Cardiac septum (tissue), 1 donor: ENCODE results near the gene C10orf71. TPM values are rescaled to one million over a fixed set of nuclear protein-coding genes. Genes with fewer than 3 reads are reported as not detected.

ENCODE experiments used
- DNase-seq: peaks from one replicate; pipeline ENCODE4 v3.0.0-alpha.2; 2020; ENCODE audit warnings: low spot score
- intact Hi-C: fragments of 100-400 bp; cut with DNase I; formaldehyde crosslinking; loops from one replicate; pipeline ENCODE4 v1.14.0; 2022
- total RNA-seq: library from RNA; stranded (reverse); fragmentation: NEBNext Ultra II Directional; extraction: Animal tissue kit (Norgen Biotek cat#: 25700); gene quantifications from one replicate; pipeline ENCODE4 v1.2.1, GENCODE V29; 2021
- donor health status: DM: no; HTN: no; CAD: no.

C10orf71 gene
- total RNA-seq, 1 donor from 2014 or later, result 163 TPM

DNA sequence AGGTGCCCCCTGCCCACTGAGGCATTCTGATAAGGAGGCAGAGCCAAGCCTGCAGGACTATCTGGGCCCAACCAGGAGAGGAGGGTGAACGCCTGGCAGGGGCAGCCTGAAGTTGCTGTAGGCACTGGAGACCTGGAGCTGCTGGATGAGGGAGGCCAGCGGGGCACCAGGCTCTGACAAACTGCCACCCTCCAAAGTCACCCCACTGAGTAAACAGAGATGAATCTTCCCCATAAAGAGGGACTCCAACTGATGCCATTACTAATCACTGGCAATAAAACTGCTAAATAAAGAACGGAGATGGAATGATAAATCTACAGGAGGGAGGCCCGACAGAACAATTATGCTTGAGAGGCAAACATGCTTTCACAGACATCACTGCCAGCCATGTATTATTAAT is 52.7 kb downstream of the C10orf71 start:
- DNase-seq, result no peak
- intact Hi-C loops, result no loop called here

DNA sequence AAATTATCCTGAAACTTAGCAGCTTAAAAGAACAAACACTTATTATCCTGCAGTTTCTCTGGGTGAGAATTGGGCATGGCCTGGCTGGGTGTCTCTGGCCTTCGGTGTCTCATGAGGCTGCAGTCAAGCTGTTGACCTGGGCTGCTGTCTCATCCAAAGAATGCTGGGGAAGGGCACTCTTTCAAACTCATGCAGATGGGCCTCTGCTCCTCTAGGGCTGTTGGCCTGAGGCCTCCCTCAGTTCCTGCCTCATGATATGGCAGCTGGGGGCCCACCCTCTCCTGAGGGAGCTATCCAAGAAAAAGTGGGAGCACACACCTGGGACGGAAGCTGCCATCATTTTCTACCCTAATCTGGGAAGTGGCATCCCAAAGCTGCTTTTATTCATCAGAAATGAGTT is 53.4 kb downstream of the C10orf71 start:
- no peak for DNase-seq

DNA sequence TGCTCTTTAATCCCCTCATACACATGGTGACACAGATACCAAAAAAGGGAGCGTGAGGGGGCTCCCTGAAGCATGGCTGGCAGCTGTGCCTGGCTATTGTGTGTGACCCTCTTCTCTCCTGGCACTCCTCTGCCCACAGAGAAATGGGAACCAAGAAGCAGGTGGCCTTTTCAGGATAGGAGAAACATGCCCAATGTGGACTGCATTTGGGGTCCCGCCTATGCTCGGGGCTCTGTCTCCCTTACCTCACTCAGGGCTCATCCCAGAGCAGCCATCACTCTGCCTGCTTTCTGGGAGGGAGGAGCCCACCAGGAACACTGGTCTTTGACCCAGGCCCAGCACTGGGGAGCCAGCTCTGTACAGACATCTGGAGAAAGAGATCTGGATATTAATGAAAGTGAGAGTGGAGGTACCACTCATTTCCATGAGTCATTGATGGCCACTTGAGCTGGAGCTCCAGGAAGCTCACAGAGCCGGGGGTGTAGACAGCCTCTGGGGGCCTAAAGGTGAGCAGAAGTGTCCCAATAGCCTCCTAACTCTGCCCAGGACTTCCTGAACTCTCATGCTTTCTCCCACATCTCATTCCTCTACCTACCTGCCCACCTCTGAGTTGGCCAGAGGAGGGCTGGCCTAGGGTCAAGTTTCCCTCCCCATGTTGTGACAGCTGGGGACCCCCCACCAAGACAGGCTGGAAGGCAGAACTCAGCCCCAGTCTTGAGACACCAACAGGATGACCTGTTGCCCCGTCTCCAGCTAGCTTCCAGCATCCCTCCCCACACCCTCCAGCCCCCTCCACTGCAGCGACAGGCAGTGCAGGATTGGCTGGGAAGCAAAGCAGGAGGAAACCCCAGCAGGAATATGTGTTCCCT is 54.3 kb downstream of the C10orf71 start:
- no peak for DNase-seq
- intact Hi-C loops, result no loop called here

More for the DNA sequence above, 53.4 kb downstream of the C10orf71 start:
- intact Hi-C loops, result no loop called here

DNA sequence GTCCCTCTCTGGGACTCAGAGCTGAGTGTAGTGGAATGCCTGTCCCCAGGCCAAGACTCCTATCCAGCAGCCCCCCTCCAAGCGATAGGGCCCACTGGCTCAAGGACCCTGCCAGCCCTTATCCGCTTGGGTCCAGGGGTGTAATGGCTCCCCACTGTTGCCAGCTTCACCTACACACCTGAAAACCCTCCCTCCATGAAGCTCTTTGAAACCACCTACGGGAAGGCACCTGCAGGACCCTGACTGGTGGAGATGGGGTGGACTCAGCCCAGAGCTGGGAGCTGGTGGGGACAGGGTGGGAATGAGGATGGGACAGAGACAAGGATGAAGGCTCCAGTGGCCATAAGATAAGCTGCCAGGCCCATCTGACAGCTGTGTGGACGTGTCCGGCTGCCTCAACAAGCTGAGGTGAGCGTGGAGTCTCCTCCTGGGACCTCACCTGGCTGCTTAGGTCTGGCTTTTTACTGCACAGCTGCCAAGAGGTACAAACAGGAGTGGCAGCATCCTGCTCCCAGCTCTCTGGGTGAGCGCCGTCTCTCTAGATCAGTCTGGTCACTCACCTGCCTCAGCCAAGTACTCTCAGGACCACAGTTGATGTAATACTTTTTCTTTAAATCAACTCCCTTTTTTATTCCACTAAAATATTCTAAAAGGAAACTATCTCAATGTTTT is 55.1 kb downstream of the C10orf71 start:
- DNase-seq, result no peak
- intact Hi-C loops, result no loop called here

DNA sequence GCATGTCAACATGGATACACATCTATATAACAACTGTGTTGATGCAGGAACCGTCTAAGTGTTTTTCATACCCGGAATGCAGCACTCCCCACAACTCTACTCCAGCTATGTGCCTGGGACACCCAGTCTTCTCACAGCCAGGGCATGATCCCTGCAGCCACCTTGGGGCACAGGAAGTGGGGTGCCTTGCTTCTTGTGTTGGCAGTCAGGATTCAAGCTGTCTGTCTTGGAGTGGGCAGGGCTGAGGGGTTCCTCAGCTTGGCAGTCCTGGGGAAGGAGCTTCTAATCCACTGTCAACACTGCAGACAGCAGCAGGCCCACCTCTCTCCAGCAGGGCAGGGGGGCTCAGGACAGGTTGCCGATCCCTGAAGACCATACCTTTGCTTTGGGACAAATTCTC is 55.6 kb downstream of the C10orf71 start:
- intact Hi-C loops, result no loop called here
- DNase-seq, result no peak

DNA sequence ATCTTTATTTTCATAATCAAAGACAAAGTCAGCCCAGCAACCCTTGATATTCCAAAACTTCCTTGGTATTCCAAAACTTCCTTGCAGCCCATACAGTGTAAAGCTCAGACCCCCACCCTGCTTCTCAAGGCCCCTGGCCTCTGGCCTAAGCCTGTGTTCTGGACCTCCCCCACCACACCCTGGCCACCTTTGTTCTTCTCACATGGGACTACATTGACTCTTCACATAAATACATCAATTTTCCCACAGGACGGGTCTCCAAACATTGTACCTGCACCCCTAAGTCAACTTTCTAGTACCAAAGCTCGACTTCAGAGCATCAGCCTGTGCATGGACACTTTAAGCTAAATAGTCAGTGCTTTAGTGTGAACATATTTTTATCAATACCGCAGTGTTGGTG is 56.3 kb downstream of the C10orf71 start:
- DNase-seq, result no peak
- intact Hi-C loops, result no loop called here

DNA sequence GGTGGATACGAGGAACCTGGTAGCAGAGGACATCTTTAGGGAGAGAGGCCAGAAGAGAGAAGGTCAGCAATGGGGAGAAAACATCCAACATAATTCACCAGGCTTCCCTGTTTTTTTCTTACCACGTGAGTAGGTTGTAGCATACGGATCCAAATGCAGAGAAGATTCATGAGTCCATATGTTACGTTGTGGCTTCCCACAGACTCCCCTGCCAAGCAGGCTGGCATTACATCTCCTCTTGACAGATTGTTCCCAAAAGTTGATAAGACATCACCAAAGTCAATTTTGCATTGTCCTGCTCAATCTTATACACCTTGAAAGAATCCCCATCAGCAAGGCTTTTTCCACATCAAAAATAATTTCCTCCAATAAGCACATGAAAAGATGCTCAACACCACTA is 57.2 kb downstream of the C10orf71 start:
- intact Hi-C loops, result no loop called here
- no peak for DNase-seq

DNA sequence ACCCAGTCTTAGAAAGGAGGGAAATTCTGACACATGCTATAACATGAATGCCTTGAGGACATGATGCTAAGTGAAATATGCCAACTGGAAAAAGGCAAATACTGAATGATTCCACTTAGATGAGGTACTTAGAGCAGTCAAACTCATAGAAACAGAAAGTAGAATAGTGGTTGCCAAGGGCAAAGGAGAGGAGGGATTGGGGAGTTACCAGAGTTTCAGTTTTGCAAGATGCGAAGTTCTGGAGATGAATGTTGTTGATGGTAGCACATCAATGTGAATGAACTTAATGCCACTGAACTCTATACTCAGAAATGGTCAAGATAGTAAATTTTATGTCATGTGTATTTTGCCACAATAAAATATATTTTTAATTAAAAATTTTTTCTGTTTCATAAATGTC is 58.0 kb downstream of the C10orf71 start:
- no peak for DNase-seq
- intact Hi-C loops, result no loop called here

DNA sequence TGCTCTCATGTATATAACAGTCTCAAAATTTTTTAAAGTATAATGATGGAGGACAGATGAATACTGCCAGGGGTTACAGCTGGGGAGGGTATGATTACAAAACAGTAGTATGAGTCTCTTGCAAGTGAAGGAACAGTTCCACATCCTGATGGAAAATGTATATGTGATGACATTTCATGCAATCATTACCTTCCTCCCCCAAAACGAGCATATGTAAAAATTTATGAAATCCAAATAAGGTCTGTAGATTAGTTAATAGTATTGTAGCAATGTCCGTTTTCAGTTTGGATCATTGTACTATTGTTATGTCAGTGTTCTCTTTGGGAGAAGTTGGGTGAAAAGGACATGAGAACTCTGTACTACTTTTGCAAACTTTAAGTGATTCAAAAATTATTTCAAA is 58.9 kb downstream of the C10orf71 start:
- no peak for DNase-seq
- intact Hi-C loops, result no loop called here

DNA sequence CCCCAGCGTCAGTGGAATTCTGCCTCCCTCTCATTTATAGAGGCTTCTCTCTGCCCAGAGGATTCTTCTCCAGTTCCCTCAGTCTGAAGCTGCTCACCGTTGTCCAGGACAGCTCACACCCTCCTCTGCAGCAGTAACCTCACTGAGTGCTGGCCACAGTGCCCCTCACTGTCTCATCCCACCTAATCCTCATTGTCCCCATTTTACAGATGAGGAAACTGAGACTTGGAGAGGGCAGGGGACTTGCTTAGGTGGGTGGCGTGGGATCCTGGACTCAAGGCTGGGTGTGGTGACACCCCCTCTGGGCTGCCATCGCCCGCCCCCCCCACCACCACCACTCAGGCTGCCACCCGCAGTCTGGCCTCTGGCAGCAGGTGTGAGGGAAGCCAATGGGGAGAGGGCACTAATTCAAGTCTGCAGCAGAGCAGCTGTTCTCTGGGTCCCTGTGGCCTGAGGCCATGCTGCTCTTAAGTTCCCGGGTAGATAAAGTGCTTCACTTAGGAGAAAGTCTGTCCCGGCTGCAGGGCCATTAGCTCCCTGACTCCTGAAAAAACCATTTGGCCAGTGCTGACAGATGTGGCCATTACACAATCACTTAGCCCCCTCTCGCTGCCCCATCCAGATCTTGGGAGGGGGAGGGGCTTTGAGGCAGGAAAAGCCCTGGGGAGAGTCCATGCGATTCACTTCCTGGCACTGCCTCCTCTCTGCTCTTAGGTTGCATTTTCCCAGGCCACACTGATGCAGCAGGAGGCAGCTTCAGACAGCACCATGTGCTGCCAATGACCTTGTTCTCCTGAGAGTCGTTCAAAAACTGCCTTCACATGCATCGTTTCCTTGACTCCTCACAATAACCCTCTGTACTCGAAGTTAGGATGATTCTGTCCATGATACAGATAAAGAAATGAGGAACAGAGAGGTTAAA is 60.6 kb downstream of the C10orf71 start:
- no peak for DNase-seq
- intact Hi-C loops, result no loop called here

DNA sequence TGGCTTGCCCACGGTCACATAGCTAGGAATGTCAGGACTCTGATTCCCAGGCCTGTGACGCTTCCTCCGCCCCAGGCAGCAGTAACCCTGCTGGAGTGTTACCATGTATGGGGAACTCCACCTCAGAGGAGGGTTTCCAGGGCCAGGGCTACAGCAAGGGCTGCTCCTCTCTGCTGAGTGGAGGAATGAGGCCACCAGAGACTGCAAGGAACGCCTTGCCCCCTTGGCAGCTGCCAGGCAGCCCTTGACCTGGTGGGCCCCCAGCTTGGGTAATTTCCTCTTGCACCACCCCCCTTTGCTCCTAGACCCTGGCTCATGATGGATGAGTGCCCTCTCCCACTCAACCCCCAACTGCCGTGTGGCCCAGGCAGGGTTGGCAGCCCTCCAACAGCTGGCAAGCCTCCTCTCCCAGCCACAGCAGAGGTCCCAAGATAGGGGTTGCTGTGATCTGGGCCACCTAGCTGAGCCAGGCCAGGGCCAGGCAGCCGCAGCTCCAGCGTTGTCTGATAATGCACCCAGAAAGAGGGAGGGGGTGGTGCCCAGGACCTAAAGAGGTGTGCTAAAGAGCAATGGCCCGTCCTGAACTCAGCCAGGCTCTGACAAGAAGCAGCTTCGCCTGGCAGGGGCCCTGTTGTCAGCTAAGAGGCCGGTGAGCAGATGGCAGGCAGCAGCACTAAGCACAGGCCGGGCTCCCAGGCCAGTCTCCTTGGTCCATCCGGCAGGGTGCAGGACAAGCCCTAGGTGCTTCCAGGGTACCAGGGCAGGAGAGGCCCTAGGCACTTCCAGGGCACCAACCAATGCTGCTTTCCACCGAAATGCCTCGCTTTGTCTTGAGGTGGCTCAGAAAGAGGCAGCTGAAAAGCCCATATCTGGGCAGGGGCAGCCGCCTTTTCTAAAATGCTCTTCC is 61.6 kb downstream of the C10orf71 start:
- DNase-seq, result no peak
- intact Hi-C loops, result no loop called here

DNA sequence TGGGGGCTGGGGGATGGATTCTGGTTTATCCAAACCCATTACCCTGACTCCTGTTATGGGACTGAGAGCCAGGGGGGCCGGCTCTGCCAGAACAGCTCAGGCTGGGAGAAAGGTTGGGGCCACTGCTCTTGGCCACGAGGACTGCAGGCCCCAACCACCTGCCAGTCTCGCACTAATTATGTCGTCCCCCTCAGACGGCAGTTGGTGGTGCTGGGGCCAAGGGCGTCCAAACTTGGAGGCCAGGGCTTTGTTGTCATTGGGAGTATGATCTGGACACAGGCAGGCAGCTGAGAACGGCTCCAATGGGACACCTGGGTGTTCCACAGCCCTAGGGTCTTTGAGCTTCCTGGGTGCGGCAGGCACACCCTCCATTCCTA is 62.2 kb downstream of the C10orf71 start:
- no peak for DNase-seq
- intact Hi-C loops, result no loop called here

DNA sequence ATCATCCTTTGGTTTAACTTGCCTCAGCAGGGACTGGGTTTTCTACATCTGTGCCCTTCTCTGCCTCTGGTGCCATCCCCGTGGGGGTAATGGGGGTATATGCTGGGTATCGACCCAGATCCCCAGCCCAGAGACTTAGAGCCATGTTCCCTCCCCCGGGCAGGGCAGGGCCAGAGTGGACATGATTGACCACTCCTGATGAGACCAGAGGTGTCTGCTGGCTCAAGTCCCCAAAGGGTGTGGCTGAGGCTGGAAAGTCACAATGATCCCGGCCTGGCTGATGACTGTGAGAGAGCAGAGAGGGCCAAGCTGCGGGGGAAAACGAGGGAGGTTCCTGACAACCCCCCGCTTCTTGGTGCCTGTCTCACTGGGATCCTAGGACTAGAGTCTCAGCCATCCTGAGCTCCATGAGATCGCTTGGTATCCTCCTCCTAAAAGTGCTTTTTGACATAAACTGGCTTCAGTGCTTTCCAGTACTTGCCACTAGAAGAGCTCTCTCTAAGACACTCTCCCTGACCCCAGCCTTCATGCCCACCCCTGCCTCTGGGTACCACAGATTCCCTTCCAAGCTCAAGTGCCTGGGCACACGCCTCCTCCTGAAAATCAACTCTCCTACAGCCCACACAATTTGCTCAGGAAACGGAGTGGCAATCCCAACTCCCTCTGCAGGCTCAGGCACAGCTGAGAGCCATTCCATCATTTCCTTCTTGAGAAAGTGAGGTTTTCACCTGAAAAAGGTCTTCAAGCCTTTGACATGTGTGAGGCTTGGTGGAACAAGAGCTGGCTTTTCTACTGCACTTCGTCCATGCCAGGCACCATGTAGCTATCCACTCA is 63.0 kb downstream of the C10orf71 start:
- DNase-seq, result no peak
- intact Hi-C loops, result no loop called here

DNA sequence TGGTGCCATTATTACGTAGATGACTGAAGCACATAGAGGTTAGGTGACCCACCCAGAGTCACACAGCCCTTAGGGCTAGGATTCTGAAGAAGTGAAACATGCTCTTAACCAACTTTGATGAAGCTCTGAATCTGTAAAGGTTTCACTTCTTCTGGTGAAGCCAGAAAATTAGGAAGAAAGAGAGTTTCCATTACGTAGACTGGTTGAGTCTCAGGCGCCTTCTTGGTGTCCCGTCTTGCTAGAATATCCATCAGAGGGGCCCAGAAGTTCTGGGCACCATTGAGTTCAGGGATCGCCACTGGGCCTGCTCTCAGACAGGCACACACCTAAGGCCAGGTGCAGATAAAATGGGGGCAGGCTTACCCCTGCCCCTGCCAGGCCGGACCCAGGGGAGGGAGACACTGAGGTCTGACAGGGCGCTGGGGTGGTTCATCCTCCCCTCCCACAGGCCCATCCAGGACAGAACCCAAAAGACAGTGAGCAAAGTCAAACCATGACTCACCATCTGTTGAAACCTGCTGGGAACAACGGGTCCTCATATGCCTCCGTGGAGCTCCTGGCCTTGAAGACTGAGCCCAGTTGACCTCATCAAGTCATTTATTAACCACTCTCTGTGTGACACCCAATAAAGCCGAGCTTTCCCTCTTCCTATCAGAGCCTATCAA is 63.8 kb downstream of the C10orf71 start:
- DNase-seq, result no peak
- intact Hi-C loops, result no loop called here

DNA sequence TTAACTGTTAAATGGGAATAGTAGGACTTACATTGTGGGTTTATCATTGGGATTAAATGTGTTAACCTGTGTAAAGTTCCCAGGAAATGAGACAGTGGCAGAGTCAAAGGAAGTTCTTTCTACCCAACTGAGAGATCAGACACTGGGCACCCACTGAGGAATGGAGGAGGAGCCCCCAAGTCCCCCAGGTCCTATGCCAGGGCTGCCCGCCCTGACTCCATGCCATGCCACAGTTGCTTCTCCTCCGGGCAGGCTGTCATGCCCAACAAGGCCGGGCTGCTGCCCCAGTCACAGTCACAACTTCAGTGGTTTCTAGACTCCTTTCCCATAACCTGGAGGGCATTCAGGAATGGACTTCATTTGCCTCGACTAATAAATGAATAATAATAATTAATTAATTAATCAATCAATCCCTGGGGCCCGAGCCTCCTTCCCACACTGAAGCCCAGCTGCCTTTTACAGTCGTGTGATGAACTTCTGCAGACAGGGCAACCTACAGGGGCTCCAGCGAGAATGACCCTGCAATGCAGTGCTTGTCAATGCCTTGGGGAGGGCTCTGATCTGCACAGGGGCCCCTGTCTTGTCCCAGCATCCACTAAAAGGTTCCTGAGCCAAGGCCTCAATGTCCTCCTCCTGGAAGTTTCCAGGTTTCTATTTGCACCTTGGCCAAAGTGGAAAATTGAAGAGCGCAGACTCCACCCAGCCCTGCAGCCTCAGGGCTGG is 64.5 kb downstream of the C10orf71 start:
- DNase-seq, result no peak
- intact Hi-C loops, result no loop called here

DNA sequence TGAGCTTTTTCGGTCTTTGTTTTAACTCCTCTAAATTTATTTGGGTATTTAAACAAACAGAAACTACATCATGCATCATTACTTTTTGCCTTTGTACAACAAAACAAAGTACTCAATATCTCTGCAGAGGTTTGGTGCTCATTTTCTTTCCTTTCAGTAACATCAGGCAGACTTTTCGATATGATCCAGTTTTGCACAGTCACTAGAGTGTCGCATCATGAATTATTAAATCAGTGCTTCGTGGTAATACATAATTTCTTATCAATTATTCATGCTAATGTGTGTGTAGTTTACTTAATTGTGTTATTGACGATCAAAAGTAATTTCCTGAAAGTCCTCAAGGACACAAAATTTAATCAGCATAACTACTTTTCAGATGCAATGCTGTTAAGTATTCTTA is 65.1 kb downstream of the C10orf71 start:
- intact Hi-C loops, result no loop called here
- DNase-seq, result no peak

DNA sequence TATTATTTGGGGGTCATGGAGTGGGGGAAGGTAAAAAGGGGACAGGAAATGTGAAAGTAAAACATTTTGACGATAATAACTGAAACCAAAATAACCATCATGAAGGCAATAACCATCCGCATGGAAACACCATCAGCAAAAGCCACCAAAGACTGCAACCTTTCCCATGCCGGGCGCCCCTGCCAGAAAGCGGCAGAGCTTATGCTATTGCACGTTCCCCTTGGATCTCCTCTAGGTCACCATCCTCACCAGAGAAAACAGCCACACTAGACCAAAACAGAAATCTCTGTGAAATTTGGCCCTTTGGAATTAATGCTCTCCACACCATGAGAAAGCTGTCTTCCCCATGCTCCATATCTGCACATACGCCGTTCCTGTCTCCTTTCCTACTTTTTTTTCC is 65.8 kb downstream of the C10orf71 start:
- intact Hi-C loops, result no loop called here

More for the DNA sequence above, 65.8 kb downstream of the C10orf71 start:
- DNase-seq, result no peak
